Thyroid gland (tissue), 4 donors: ENCODE measurements around the gene TMEM266. TPM values are rescaled to one million over a fixed set of nuclear protein-coding genes. Genes with fewer than 3 reads are reported as not detected.

ENCODE experiments used
- DNase-seq, 2 donors: peaks; one replicate each; pipeline ENCODE4 v3.0.0-alpha.2; 2019
- H3K27ac ChIP-seq, 3 donors: fragments of 200-600 bp; sonication (generic); 1 replicate in 2 of 3; 2 replicates in 1 of 3; pipeline ENCODE4 v1.5.1; 2016 to 2019; ENCODE audit warnings: mild to moderate bottlenecking in 1 of 3, moderate library complexity in 1 of 3
- H3K27me3 ChIP-seq: fragments of 200-600 bp; sonication (generic); one replicate; pipeline ENCODE4 v1.5.1; 2019
- H3K36me3 ChIP-seq, 2 donors: fragments of 200-600 bp; sonication (generic); one replicate each; pipeline ENCODE4 v1.5.1; 2016 to 2019
- H3K4me1 ChIP-seq, 2 donors: fragments of 200-600 bp; sonication (generic); one replicate each; pipeline ENCODE4 v1.5.1; 2017 to 2019
- H3K4me3 ChIP-seq, 3 donors: fragments of 200-600 bp; sonication (generic); replicated peaks in 1 of 3; 1 replicate in 2 of 3; 2 replicates in 1 of 3; pipeline ENCODE4 v1.5.1; 2016; ENCODE audit warnings: mild to moderate bottlenecking in 1 of 3
- H3K9me3 ChIP-seq: fragments of 200-600 bp; sonication (generic); one replicate; pipeline ENCODE4 v1.5.1; 2017
- POLR2A ChIP-seq, 2 donors: fragments of 450-650 bp; IDR thresholded peaks; one replicate each; pipeline ENCODE4 v1.6.1; 2017; ENCODE audit warnings: antibody characterized with exemption in 2 of 2, mild to moderate bottlenecking in 2 of 2, moderate library complexity in 1 of 2
- WGBS, 2 donors: methylation state at CpG; one replicate each; pipeline ENCODE4 v1.1.5; 2017; 5-methylcytosine and 5-hydroxymethylcytosine counted together
- intact Hi-C: fragments of 100-400 bp; cut with DNase I; formaldehyde crosslinking; loops from one replicate; pipeline ENCODE4 v1.15.1; 2023
- total RNA-seq, 4 donors: library from RNA; depleted of rRNA; stranded (reverse); fragments of >200 nt; gene quantifications; one replicate each; pipeline ENCODE4 v1.2.3, GENCODE V29; 2016
- TF ChIP-seq, protein P1 (sequence below), 6 experiments: fragments of 200-600 bp in 3 of 6; fragments of 450-650 bp in 3 of 6; sonication (generic) in 3 of 6; IDR thresholded peaks; one replicate each; pipeline ENCODE4 v1.5.1; 2016 to 2019; ENCODE audit warnings: antibody characterized with exemption in 6 of 6, mild to moderate bottlenecking in 2 of 6, inconsistent platforms in 1 of 6, moderate library complexity in 1 of 6

The TMEM266 gene
- total RNA-seq, 4 donors from 2014 or later: not detected

DNA sequence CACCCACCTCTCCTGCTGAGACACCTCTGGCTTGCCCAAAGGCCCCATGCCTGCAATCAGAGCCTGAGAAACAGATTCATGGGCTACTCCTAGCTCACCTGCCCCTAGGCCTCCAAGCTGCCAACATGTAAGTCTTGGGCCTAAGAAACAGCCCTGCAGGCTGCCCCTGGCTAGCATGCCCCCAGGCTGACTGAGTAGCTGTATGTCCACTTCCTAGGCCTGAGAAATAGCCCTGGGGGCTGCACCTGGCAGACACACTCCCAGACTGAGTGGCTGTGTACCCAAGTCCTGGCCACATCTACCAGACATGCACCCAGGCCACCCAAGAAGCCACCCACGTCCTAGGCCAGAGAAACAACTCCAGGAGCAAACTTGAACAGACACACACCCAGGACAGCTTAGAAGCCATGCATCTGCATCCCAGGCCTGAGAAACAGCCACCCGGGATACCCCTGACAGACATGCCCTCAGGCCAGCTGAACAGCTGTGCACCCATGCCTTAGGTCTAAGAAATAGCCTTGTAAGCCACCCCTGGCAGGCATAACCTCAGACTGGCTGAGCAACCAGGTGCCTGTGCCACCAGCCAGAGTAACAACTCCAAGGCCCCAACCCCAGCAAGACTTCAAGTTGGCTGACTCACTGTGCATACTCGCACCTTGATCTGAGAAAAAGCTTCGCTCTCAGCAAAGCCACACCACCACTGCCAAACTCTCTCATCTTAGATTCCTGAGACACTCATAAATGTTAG is 35.6 kb upstream of the TMEM266 start:
- 96 to 100% methylated on average over 2 of the region's 4 CpGs for whole genome bisulfite sequencing, 2 donors
- TF ChIP-seq POLR2A (IDR thresholded peaks at IDR 0.05): no peak
- TF ChIP-seq, protein P1, sequence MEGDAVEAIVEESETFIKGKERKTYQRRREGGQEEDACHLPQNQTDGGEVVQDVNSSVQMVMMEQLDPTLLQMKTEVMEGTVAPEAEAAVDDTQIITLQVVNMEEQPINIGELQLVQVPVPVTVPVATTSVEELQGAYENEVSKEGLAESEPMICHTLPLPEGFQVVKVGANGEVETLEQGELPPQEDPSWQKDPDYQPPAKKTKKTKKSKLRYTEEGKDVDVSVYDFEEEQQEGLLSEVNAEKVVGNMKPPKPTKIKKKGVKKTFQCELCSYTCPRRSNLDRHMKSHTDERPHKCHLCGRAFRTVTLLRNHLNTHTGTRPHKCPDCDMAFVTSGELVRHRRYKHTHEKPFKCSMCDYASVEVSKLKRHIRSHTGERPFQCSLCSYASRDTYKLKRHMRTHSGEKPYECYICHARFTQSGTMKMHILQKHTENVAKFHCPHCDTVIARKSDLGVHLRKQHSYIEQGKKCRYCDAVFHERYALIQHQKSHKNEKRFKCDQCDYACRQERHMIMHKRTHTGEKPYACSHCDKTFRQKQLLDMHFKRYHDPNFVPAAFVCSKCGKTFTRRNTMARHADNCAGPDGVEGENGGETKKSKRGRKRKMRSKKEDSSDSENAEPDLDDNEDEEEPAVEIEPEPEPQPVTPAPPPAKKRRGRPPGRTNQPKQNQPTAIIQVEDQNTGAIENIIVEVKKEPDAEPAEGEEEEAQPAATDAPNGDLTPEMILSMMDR (IDR thresholded peaks at IDR 0.05): no peak
- Histone ChIP-seq H3K9me3 (no peaks in the 10 kb centered on the region), H3K4me3 (no peak overlapping the region), H3K27ac (no peak overlapping the region), H3K27me3 (no peaks in the 10 kb centered on the region), H3K36me3 (no peaks in the 10 kb centered on the region), H3K4me1 (no peaks in the 10 kb centered on the region)
- intact Hi-C loops: no loop called here
- DNase-seq: no peak

DNA sequence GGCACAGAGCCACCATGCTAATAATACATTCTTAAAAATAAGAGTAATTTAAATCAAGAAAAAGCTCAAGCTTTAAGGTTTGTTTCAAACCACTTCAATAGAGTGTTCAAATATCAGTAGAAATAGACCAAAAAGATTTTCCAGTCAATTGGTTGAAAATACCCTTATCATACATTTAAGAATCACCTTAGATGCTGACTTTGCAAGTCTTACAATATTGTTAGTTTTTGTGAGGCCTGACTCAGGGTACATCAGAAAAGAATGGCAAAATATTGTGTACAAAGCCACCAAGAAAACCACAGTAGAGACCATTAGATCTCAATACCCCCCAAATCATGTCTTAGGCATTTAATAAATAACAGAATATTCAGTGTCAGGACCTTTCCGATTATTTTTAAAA is 27.7 kb upstream of the TMEM266 start:
- H3K36me3 ChIP-seq: no peaks in the 10 kb centered on the region
- H3K4me1 ChIP-seq: no peaks in the 10 kb centered on the region
- intact Hi-C loops: no loop called here
- no peak for DNase-seq
- no peaks in the 10 kb centered on the region for H3K9me3 ChIP-seq
- H3K27me3 ChIP-seq: no peaks in the 10 kb centered on the region
- 93 to 94% methylated on average over 1 of the region's 1 CpG for WGBS, 2 donors
- H3K27ac ChIP-seq: no peak overlapping the region
- no peak for TF ChIP-seq POLR2A (IDR thresholded peaks at IDR 0.05)
- TF ChIP-seq, protein P1 (IDR thresholded peaks at IDR 0.05): no peak
- no peak overlapping the region for H3K4me3 ChIP-seq

DNA sequence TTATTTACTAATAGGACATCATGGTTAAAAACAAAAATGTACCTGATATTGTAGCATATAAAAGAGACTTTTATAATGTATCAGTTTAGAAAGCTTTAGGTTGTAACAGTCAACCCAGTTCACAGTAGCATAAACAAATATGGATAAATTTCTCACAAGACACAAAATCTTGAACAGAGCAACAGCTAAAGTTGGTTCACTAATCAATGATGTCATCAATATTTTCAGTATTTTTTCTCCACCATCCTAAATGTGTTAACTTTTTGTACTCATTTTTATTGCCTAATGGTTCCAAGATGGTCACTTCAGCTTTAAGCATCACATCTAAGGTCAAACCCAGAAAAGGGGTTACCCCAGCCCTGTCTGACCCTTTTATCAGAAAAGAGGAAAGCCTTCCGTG is 26.3 kb upstream of the TMEM266 start:
- no peaks in the 10 kb centered on the region for H3K9me3 ChIP-seq
- H3K36me3 ChIP-seq: no peaks in the 10 kb centered on the region
- 96 to 98% methylated on average over 1 of the region's 1 CpG for WGBS, 2 donors
- no peak overlapping the region for H3K27ac ChIP-seq
- no peak overlapping the region for H3K4me3 ChIP-seq
- intact Hi-C loops: no loop called here
- no peaks in the 10 kb centered on the region for H3K27me3 ChIP-seq
- H3K4me1 ChIP-seq: no peaks in the 10 kb centered on the region
- DNase-seq: no peak
- TF ChIP-seq, protein P1 (IDR thresholded peaks at IDR 0.05): no peak
- TF ChIP-seq POLR2A (IDR thresholded peaks at IDR 0.05): no peak

DNA sequence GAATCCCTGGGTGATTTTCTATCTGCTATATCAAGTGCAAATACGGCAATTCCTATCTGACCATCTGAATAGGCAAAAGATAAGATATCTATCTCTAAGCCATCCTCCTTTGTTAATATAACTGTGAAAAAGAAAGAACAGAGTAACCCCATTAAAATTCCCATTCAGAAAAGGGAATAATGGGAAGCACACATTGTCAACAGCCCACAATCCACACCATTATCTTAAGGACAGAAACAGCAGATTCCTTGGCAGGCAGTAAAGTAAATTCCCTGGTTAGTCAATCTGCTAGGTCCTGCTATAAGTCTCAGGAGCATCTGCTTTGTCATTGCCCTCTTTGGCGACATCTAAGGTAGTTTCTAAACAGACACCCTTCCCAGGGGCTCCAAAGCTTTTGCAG is 25.7 kb upstream of the TMEM266 start:
- Histone ChIP-seq H3K4me1 (no peaks in the 10 kb centered on the region), H3K27ac (no peak overlapping the region), H3K36me3 (no peaks in the 10 kb centered on the region), H3K27me3 (no peaks in the 10 kb centered on the region), H3K9me3 (no peaks in the 10 kb centered on the region), H3K4me3 (no peak overlapping the region)
- TF ChIP-seq, protein P1 (IDR thresholded peaks at IDR 0.05): no peak
- no peak for TF ChIP-seq POLR2A (IDR thresholded peaks at IDR 0.05)
- DNase-seq: no peak
- WGBS, 2 donors: 71 to 81% methylated on average over 2 of the region's 2 CpGs
- intact Hi-C loops: no loop called here

DNA sequence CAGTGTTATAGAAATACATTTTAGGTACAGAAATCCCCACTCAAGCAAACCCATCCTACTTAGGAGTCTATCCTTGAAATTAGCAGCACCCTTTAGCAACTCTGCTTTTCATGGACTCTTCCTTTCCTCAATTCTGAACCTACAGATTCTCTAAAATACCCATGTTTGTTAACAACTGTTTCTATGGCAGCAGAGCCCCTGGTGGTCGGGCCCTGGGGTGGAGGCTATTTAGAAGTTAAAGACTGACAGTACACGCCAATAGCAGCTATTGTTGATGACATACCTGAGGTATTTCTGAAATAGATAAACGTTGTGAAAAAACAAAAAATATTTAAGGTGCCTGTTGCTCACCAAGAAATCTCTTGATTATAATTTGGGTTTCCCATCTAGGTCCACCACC is 24.2 kb upstream of the TMEM266 start:
- no peaks in the 10 kb centered on the region for H3K4me1 ChIP-seq
- H3K9me3 ChIP-seq: no peaks in the 10 kb centered on the region
- no peaks in the 10 kb centered on the region for H3K27me3 ChIP-seq
- 42 to 53% methylated on average over 3 of the region's 3 CpGs for WGBS, 2 donors
- intact Hi-C loops: no loop called here
- no peaks in the 10 kb centered on the region for H3K36me3 ChIP-seq
- H3K4me3 ChIP-seq: no peak overlapping the region
- H3K27ac ChIP-seq: no peak overlapping the region
- no peak for DNase-seq
- TF ChIP-seq POLR2A (IDR thresholded peaks at IDR 0.05): no peak
- TF ChIP-seq, protein P1 (IDR thresholded peaks at IDR 0.05): no peak
